ENCODE data around the gene STEAP3.

GRCh38 chr2:119293900-119294299 is 70.3 kb downstream of the STEAP3 start:
- TF ChIP-seq CTCF (IDR thresholded peaks at IDR 0.05; ENCODE audit: extremely low read depth in 1 of 2, insufficient read depth in 1 of 2, low read depth in 1 of 2, low read length in 2 of 2) (no peak), MAX (IDR thresholded peaks at IDR 0.05; ENCODE audit: insufficient read depth, insufficient read length) (no peak)
